GM12878 (cell line): ENCODE measurements around the gene HNMT. TPM values are rescaled to one million over a fixed set of nuclear protein-coding genes. Genes with fewer than 3 reads are reported as not detected.

Source experiments
- HDGF ChIP-seq: fragments of 450-650 bp; IDR thresholded peaks from 2 replicates; pipeline ENCODE4 v1.6.1; 2016; ENCODE audit warnings: antibody characterized with exemption
- TARDBP ChIP-seq: IDR thresholded peaks from 2 replicates; pipeline ENCODE4 v1.6.1; 2016; ENCODE audit warnings: borderline replicate concordance
- TCF7 ChIP-seq: IDR thresholded peaks from 2 replicates; pipeline ENCODE4 v1.6.1; 2014; ENCODE audit warnings: antibody characterized with exemption, borderline replicate concordance
- ZNF384 ChIP-seq: IDR thresholded peaks from 2 replicates; pipeline ENCODE4 v1.6.1; 2012; ENCODE audit warnings: low read depth, mild to moderate bottlenecking, low read length, improper control_type of control experiment, borderline replicate concordance
- ZNF622 ChIP-seq: fragments of 450-650 bp; IDR thresholded peaks from 2 replicates; pipeline ENCODE4 v1.6.1; 2017; ENCODE audit warnings: mild to moderate bottlenecking, inconsistent platforms
- polyA plus RNA-seq, 11 experiments: library from polyadenylated mRNA; depleted of rRNA in 4 of 11; unstranded in 6 of 11; stranded (reverse) in 5 of 11; fragments of >200 nt; fragmentation: Nextera tagmentation in 4 of 11; fragmentation: Illumina TruSeq in 1 of 11; extraction: Ambion mirVana in 4 of 11; extraction: Trizol in 1 of 11; gene quantifications; 1 replicate in 1 of 11; 2 replicates in 10 of 11; pipeline versions ENCODE4 v1.2.1 to v1.2.3, GENCODE V29; 2011 to 2016; ENCODE audit warnings: inconsistent platforms in 2 of 11, missing spikeins in 2 of 11, low read depth in 1 of 11
- total RNA-seq, 4 experiments: library from RNA; depleted of rRNA in 3 of 4; stranded (reverse); fragments of >200 nt in 3 of 4; fragmentation: Illumina TruSeq in 1 of 4; extraction: Trizol in 1 of 4; gene quantifications; 2 replicates each; pipeline versions ENCODE4 v1.2.1 to v1.2.3, GENCODE V29; 2013 to 2021
- TF ChIP-seq, protein P1 (sequence below): fragments of 450-650 bp; conservative IDR thresholded peaks from 2 replicates; pipeline ENCODE4 v1.6.1; 2017; ENCODE audit warnings: mild to moderate bottlenecking, moderate library complexity
- TF ChIP-seq, protein P2 (sequence below): fragments of 450-650 bp; IDR thresholded peaks from 2 replicates; pipeline ENCODE4 v1.6.1; 2017; ENCODE audit warnings: mild to moderate bottlenecking, moderate library complexity

Gene HNMT
- total and polyA plus RNA-seq, 10 of the 15 experiments (the other 5 are each of a cell fraction or from before 2014, with no cell fraction given): not detected

DNA sequence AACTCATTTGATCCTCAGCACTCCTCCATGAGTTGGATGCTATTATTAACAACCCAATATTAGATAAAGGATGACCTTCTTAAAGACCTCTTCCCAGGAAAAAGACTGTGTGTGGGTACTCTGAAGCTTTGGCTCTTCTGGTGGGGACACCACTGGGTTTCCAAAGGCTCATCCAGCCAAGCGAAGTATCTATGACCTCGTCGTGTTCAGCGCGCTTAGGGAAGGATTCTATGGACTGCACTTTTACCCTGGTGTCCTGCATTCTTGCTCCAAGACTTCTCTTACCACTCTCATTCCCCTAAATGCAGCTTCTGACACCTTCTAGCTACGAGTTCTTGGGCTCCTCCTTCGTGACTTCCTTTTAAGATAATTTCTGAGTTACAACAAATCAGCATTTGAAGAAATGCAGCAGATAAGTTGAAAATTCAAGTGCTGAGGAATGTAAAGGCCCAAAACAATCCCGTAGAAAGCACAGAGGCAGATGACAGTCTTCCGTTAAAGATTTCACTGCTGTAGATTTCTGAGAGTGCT is 673 bp upstream of the HNMT start (continued):
- TF ChIP-seq TCF7 (no peak), ZNF622 (no peak), HDGF (no peak), TARDBP (no peak), ZNF384 (no peak)
- TF ChIP-seq, protein P1, sequence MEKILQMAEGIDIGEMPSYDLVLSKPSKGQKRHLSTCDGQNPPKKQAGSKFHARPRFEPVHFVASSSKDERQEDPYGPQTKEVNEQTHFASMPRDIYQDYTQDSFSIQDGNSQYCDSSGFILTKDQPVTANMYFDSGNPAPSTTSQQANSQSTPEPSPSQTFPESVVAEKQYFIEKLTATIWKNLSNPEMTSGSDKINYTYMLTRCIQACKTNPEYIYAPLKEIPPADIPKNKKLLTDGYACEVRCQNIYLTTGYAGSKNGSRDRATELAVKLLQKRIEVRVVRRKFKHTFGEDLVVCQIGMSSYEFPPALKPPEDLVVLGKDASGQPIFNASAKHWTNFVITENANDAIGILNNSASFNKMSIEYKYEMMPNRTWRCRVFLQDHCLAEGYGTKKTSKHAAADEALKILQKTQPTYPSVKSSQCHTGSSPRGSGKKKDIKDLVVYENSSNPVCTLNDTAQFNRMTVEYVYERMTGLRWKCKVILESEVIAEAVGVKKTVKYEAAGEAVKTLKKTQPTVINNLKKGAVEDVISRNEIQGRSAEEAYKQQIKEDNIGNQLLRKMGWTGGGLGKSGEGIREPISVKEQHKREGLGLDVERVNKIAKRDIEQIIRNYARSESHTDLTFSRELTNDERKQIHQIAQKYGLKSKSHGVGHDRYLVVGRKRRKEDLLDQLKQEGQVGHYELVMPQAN: no peak
- TF ChIP-seq, protein P2, sequence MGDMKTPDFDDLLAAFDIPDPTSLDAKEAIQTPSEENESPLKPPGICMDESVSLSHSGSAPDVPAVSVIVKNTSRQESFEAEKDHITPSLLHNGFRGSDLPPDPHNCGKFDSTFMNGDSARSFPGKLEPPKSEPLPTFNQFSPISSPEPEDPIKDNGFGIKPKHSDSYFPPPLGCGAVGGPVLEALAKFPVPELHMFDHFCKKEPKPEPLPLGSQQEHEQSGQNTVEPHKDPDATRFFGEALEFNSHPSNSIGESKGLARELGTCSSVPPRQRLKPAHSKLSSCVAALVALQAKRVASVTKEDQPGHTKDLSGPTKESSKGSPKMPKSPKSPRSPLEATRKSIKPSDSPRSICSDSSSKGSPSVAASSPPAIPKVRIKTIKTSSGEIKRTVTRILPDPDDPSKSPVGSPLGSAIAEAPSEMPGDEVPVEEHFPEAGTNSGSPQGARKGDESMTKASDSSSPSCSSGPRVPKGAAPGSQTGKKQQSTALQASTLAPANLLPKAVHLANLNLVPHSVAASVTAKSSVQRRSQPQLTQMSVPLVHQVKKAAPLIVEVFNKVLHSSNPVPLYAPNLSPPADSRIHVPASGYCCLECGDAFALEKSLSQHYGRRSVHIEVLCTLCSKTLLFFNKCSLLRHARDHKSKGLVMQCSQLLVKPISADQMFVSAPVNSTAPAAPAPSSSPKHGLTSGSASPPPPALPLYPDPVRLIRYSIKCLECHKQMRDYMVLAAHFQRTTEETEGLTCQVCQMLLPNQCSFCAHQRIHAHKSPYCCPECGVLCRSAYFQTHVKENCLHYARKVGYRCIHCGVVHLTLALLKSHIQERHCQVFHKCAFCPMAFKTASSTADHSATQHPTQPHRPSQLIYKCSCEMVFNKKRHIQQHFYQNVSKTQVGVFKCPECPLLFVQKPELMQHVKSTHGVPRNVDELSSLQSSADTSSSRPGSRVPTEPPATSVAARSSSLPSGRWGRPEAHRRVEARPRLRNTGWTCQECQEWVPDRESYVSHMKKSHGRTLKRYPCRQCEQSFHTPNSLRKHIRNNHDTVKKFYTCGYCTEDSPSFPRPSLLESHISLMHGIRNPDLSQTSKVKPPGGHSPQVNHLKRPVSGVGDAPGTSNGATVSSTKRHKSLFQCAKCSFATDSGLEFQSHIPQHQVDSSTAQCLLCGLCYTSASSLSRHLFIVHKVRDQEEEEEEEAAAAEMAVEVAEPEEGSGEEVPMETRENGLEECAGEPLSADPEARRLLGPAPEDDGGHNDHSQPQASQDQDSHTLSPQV: no peak
